GM18907 (cell line): ENCODE results near the gene FAHD1.
"Not testable (repeated sequence)": the region's sequence is repeated elsewhere in the genome, so short reads cannot be mapped to it uniquely, and the experiment has no call there.

Experiments used
- ATAC-seq: cut with Tn5 transposase; IDR thresholded peaks from one replicate; pipeline ENCODE4 v1.9.1; 2021; ENCODE audit warnings: mild to moderate bottlenecking, moderate library complexity; ENCODE audit not compliant: unreplicated experiment

The FAHD1 gene

GRCh38 chr16:1788708-1789100 is 38.3 kb upstream of the FAHD1 start:
- ATAC-seq, result no peak

GRCh38 chr16:1789643-1790045 is 37.4 kb upstream of the FAHD1 start:
- no peak for ATAC-seq

GRCh38 chr16:1790261-1790610 is 36.8 kb upstream of the FAHD1 start:
- ATAC-seq, result no peak

- no peak for ATAC-seq
These were observed 36.3 kb upstream of the FAHD1 start for GRCh38 chr16:1790611-1791255.

GRCh38 chr16:1791256-1791942 is 35.6 kb upstream of the FAHD1 start:
- ATAC-seq, result no peak

GRCh38 chr16:1791943-1792812 is 34.8 kb upstream of the FAHD1 start:
- no peak for ATAC-seq

GRCh38 chr16:1792836-1793577 is 34.0 kb upstream of the FAHD1 start:
- ATAC-seq, result no peak

- ATAC-seq, result no peak
These were observed 33.3 kb upstream of the FAHD1 start, which contains the start of gene IGFALS for GRCh38 chr16:1793578-1794220. IGFALS (minus strand) TSS chr16:1793705; CDS start chr16:1793652, 53 bp downstream.

- ATAC-seq, result no peak
These were observed 32.7 kb upstream of the FAHD1 start for GRCh38 chr16:1794221-1794871.

- ATAC-seq, result no peak
These were observed 31.9 kb upstream of the FAHD1 start for GRCh38 chr16:1794908-1795666.

GRCh38 chr16:1799263-1799662 is 27.7 kb upstream of the FAHD1 start:
- not testable (repeated sequence) for ATAC-seq

- no peak for ATAC-seq
These were observed 26.3 kb upstream of the FAHD1 start for GRCh38 chr16:1800701-1801100.

GRCh38 chr16:1807626-1808025 is 19.4 kb upstream of the FAHD1 start:
- no peak for ATAC-seq

GRCh38 chr16:1808691-1809090 is 18.3 kb upstream of the FAHD1 start:
- no peak for ATAC-seq

- ATAC-seq, result no peak
These were observed 17.7 kb upstream of the FAHD1 start for GRCh38 chr16:1809281-1809801.

GRCh38 chr16:1810106-1810505 is 16.9 kb upstream of the FAHD1 start:
- ATAC-seq, result no peak

GRCh38 chr16:1810536-1810935 is 16.5 kb upstream of the FAHD1 start:
- ATAC-seq, result no peak

GRCh38 chr16:1812732-1813163 is 14.3 kb upstream of the FAHD1 start:
- no peak for ATAC-seq

- no peak for ATAC-seq
These were observed 11.5 kb upstream of the FAHD1 start for GRCh38 chr16:1815461-1815860.
